IPS-11a (cell line): Measurements from ENCODE around the gene ESF1.

ENCODE experiments used
- H3K4me3 ChIP-seq: one replicate; pipeline ENCODE4 v1.5.1; 2013; ENCODE audit warnings: low read depth, low read length, control low read depth

The ESF1 gene

DNA sequence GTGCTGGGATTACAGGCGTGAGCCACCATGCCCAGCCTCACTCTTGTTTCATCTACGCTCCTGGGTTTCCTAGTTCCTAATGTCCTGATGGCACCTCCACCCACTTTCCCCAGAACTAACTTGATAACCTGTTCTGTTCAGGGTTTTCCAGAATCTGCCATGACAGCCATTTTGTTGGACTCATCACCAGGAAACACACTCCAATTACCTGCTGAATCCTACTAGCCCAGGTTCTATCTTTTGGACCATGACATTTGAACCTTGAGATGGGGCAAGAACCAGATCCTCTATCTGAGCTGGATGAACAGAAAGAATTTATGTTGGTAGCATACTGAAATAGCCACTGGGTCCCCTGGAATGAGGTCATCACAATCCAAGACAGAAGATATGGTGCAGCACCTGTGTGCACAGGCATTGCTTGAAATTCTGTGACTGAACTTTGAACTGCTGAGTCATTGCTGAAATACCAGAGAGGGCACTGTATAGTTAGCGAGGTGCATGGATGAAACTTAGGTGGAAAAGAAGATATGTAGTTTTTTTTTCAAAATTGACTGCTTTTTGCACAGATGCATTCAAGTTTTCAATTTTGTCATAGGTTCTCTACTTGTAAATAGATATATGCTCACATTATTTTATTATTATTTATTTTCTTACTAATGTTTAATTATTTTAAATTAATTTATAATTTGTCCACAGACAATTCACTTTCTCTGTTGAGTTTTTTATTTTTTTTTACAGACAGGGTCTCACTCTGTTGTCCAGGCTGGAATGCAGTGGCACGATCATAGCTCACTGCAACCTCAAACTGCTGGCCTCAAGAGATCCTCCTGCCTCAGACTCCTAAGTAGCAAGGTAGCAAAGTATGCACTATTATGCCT lies 103.2 kb downstream of the ESF1 start:
- H3K4me3 ChIP-seq = no peak overlapping the region

DNA sequence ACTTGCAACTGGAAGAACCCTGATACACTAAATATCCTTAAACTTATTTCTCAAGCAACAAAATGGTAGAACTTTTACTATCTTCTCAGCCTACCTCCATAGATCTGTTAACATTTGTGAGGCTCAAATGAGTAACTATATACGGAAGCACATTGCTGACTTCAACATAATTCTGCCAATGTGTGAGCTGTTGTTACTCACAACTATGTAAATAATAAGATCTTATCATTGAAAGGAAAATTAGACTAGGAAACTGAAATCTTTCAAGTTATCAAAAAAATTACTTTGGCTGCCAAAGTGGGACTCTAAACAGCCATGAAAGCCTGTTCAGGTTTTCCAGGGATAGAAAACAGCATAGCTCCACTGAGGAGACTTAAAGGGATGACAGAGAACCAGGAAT lies 105.8 kb downstream of the ESF1 start:
- H3K4me3 ChIP-seq = no peak overlapping the region

DNA sequence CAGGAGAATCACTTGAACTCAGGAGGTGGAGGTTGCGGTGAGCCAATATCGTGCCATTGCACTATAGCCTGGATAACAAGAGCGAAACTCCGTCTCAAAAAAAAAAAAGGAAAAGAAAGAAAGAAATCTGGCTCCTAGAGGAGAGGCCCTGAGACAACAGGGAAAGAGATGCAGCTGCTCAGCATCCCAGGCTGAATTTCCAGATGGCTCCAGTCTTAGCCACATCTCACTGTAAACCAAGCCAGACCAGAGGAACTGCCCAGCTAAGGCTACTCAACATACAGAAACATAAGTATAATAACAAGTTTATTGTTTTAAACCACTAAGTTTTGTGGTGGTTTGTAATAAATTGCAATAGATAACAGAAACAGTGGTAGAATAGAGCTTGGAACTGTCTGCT lies 107.5 kb downstream of the ESF1 start:
- no peak overlapping the region for H3K4me3 ChIP-seq

- no peak overlapping the region for H3K4me3 ChIP-seq
Observed at GRCh38 chr20:13676682-13677081, 108.0 kb downstream of the ESF1 start.

DNA sequence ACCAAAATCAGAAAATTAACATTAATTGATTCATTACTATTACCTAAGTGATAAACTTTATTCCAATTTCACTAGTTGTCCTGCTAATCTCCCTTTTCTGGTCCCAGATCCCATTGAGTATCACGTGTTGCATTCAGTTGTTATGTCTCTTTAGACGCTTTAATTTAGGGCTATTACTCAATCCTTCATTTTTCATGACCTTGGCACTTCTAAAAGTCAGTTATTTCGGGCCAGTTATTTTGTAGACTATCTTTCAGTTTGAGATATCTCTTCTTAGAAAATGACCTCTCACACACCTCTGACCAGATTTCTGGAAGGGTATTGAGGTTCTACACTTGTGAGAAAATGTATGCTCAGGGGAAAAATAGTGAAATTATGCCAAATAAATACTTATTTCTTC lies 112.0 kb downstream of the ESF1 start:
- no peak overlapping the region for H3K4me3 ChIP-seq

GRCh38 chr20:13671916-13672378 lies 112.8 kb downstream of the ESF1 start:
- H3K4me3 ChIP-seq = no peak overlapping the region

DNA sequence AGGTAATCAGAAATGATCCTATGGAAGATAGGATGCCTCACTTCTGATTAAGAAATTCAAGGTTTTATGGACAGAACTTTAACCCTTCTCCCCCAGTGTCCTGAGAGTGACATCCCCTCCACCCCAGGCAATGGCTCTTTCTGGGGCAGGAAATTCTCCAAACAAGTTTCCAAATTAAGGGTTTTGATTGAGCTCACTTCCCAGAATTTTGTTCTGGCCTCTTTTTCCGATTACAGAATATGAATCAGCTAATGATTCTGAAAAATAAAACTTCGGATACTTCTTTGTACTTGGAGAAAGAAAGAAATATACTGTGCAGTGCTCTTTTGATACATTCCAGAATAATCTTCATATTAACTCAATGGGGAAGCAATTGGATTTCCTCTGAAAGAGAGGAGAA lies 113.2 kb downstream of the ESF1 start:
- H3K4me3 ChIP-seq = no peak overlapping the region

DNA sequence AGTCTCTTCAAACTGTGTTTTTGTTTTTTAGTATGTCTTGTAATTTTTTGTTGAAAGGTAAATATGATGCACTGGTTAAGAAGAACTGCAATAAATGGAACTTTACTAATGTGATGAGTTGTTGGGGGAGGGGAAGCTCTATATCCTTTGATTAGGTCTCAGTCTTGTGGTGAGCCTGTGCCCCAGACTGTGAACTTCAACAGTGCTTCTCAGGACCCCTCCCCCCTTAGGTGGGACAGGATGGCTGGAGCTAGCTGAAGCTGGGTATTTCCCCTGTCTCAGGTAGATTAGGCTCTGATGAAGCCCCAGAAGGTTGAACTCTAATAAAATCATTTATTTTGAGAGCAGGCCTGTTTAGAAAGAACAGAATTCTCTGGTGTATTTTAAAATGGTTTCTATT lies 114.6 kb downstream of the ESF1 start:
- no peak overlapping the region for H3K4me3 ChIP-seq

GRCh38 chr20:13665709-13666395 lies 118.9 kb downstream of the ESF1 start:
- no peak overlapping the region for H3K4me3 ChIP-seq
